A549 (cell line): ENCODE measurements around the gene CSTF3. TPM values are rescaled to one million over a fixed set of nuclear protein-coding genes. Genes with fewer than 3 reads are reported as not detected.

Experiments
- ATAC-seq, 2 experiments: fragments of 200-7000 bp in 1 of 2; fragments of >200 bp in 1 of 2; cut with Nextera tagmentation in 1 of 2; cut with Tn5 transposase in 1 of 2; 3 replicates each; pipeline versions ENCODE4 v1.8.0 to v1.9.1; 2018 to 2020; ENCODE audit warnings: mild to moderate bottlenecking in 1 of 2, moderate library complexity in 1 of 2
- CTCF ChIA-PET: fragments of 300-600 bp; sonication (Branson Sonifier 250); formaldehyde crosslinking; extraction: SDS; loops from one replicate; lab custom pipeline; 2021; ENCODE audit warnings: antibody characterized with exemption, inconsistent platforms; lab: Yijun Ruan, JAX
- POLR2A ChIA-PET: fragments of 350-600 bp; formaldehyde crosslinking; extraction: SDS; loops from one replicate; lab custom pipeline; 2021; ENCODE audit warnings: antibody characterized with exemption, inconsistent platforms; lab: Yijun Ruan, JAX
- DNase-seq, 2 experiments: peaks; one replicate each; pipeline versions ENCODE4 v3.0.0 to v3.0.0-alpha.2; 2011 to 2016; ENCODE audit warnings: low read depth in 1 of 2, low spot score in 1 of 2
- FAIRE-seq: peaks from 2 replicates; lab custom pipeline; 2011; peaks lifted over from hg19 to GRCh38; lab: Jason Lieb, UNC
- H3K27ac ChIP-seq, 2 experiments: fragments of >200 bp; sonication (Bioruptor Twin); formaldehyde crosslinking; 3 replicates each; pipeline ENCODE4 v1.5.1; 2016 to 2017
- H3K4me1 ChIP-seq: fragments of >200 bp; sonication (Bioruptor Twin); formaldehyde crosslinking; 3 replicates; pipeline ENCODE4 v1.6.1; 2016
- H3K4me2 ChIP-seq: fragments of >200 bp; sonication (Bioruptor Twin); formaldehyde crosslinking; 3 replicates; pipeline ENCODE4 v1.6.1; 2016
- H3K4me3 ChIP-seq: fragments of >200 bp; sonication (Bioruptor Twin); formaldehyde crosslinking; 3 replicates; pipeline ENCODE4 v1.5.1; 2016
- H3K9me3 ChIP-seq: fragments of >200 bp; sonication (Bioruptor Twin); formaldehyde crosslinking; 3 replicates; pipeline ENCODE4 v1.6.1; 2016
- ATOH8 ChIP-seq: fragments of 250-450 bp; sonication (Bioruptor Pico); IDR thresholded peaks from 2 replicates; pipeline ENCODE4 v1.5.0; 2020; ENCODE audit warnings: low read depth, mild to moderate bottlenecking, moderate library complexity
- BCL3 ChIP-seq: fragments of >200 bp; sonication (Bioruptor Twin); formaldehyde crosslinking; IDR thresholded peaks from 3 replicates; pipeline ENCODE4 v1.6.1; 2016
- CHD4 ChIP-seq: fragments of 200-600 bp; sonication (generic); IDR thresholded peaks from 2 replicates; pipeline ENCODE4 v1.6.1; 2016; ENCODE audit warnings: antibody characterized with exemption, mild to moderate bottlenecking, borderline replicate concordance
- EHF ChIP-seq: fragments of 250-450 bp; sonication (Bioruptor Pico); IDR thresholded peaks from 2 replicates; pipeline ENCODE4 v1.5.0; 2020; ENCODE audit warnings: mild to moderate bottlenecking
- EHMT2 ChIP-seq: fragments of 200-600 bp; sonication (generic); IDR thresholded peaks from 2 replicates; pipeline ENCODE4 v1.6.1; 2016; ENCODE audit warnings: antibody characterized with exemption, low read depth, mild to moderate bottlenecking, moderate library complexity
- FOSL2 ChIP-seq, 2 experiments: fragments of 450-650 bp in 1 of 2; fragments of >200 bp in 1 of 2; sonication (Bioruptor Twin) in 1 of 2; formaldehyde crosslinking; IDR thresholded peaks; 2 replicates each; pipeline versions ENCODE4 v1.5.0 to v1.6.1; 2016 to 2020; ENCODE audit warnings: mild to moderate bottlenecking in 1 of 2, moderate library complexity in 1 of 2
- FOXS1 ChIP-seq: fragments of 250-450 bp; sonication (Bioruptor Pico); IDR thresholded peaks from 2 replicates; pipeline ENCODE4 v1.5.0; 2020; ENCODE audit warnings: mild to moderate bottlenecking, moderate library complexity
- HES2 ChIP-seq: fragments of >200 bp; sonication (Bioruptor Twin); formaldehyde crosslinking; IDR thresholded peaks from 2 replicates; pipeline ENCODE4 v1.6.1; 2016
- HEYL ChIP-seq: fragments of 250-450 bp; sonication (Bioruptor Pico); IDR thresholded peaks from 2 replicates; pipeline ENCODE4 v1.8.0; 2021; ENCODE audit warnings: mild to moderate bottlenecking, moderate library complexity
- HMGXB4 ChIP-seq: fragments of 250-450 bp; sonication (Bioruptor Pico); IDR thresholded peaks from 2 replicates; pipeline ENCODE4 v1.5.0; 2021; ENCODE audit warnings: mild to moderate bottlenecking, moderate library complexity, borderline replicate concordance
- HOXB5 ChIP-seq: fragments of 250-450 bp; sonication (Bioruptor Pico); IDR thresholded peaks from 2 replicates; pipeline ENCODE4 v1.5.0; 2020; ENCODE audit warnings: mild to moderate bottlenecking, moderate library complexity
- JUNB ChIP-seq: fragments of >200 bp; sonication (Bioruptor Twin); formaldehyde crosslinking; IDR thresholded peaks from 2 replicates; pipeline ENCODE4 v1.6.1; 2016
- KDM1A ChIP-seq: fragments of 200-600 bp; sonication (generic); IDR thresholded peaks from 2 replicates; pipeline ENCODE4 v1.6.1; 2016; ENCODE audit warnings: low read depth, mild to moderate bottlenecking
- MAZ ChIP-seq: fragments of 150-350 bp; IDR thresholded peaks from 2 replicates; pipeline ENCODE4 v1.6.1; 2014; ENCODE audit warnings: antibody characterized with exemption, low read depth, low read length, borderline replicate concordance
- MYC ChIP-seq: IDR thresholded peaks from 2 replicates; pipeline ENCODE4 v1.6.1; 2012; ENCODE audit warnings: mild to moderate bottlenecking, inconsistent platforms, low read length, improper control_type of control experiment, borderline replicate concordance
- NPAS2 ChIP-seq: fragments of 250-450 bp; sonication (Bioruptor Pico); IDR thresholded peaks from 2 replicates; pipeline ENCODE4 v1.8.0; 2022; ENCODE audit warnings: mild to moderate bottlenecking, moderate library complexity, borderline replicate concordance
- NR3C1 ChIP-seq: fragments of >200 bp; sonication (Bioruptor Twin); formaldehyde crosslinking; IDR thresholded peaks from 3 replicates; pipeline ENCODE4 v1.6.1; 2017
- RAD21 ChIP-seq, 2 experiments: fragments of >200 bp in 1 of 2; sonication (Bioruptor Twin) in 1 of 2; formaldehyde crosslinking in 1 of 2; IDR thresholded peaks in 1 of 2; conservative IDR thresholded peaks in 1 of 2; 2 replicates in 1 of 2; 3 replicates in 1 of 2; pipeline ENCODE4 v1.6.1; 2012 to 2018; ENCODE audit warnings: inconsistent platforms in 1 of 2
- RFX5 ChIP-seq: fragments of 450-650 bp; IDR thresholded peaks from 2 replicates; pipeline ENCODE4 v1.7.1; 2014; ENCODE audit warnings: antibody characterized with exemption, mild to moderate bottlenecking, moderate library complexity
- RNF2 ChIP-seq: fragments of 200-600 bp; sonication (generic); IDR thresholded peaks from 2 replicates; pipeline ENCODE4 v1.6.1; 2016; ENCODE audit warnings: low read depth, mild to moderate bottlenecking, antibody characterized with exemption, moderate library complexity, borderline replicate concordance
- SMC3 ChIP-seq: fragments of >200 bp; sonication (Bioruptor Twin); formaldehyde crosslinking; IDR thresholded peaks from 3 replicates; pipeline ENCODE4 v1.6.1; 2018; ENCODE audit warnings: inconsistent platforms
- TP53 ChIP-seq: fragments of 250-450 bp; sonication (Bioruptor Pico); IDR thresholded peaks from 2 replicates; pipeline ENCODE4 v1.5.0; 2021; ENCODE audit warnings: mild to moderate bottlenecking, moderate library complexity
- ZC3H11A ChIP-seq: fragments of 450-650 bp; IDR thresholded peaks from 2 replicates; pipeline ENCODE4 v1.6.1; 2014; ENCODE audit warnings: antibody characterized with exemption, mild to moderate bottlenecking
- ZFP36 ChIP-seq: fragments of 450-650 bp; IDR thresholded peaks from 2 replicates; pipeline ENCODE4 v1.6.1; 2014; ENCODE audit warnings: borderline replicate concordance; ENCODE audit not compliant: partially characterized antibody
- ZNF302 ChIP-seq: fragments of 250-450 bp; sonication (Bioruptor Pico); IDR thresholded peaks from 2 replicates; pipeline ENCODE4 v1.9.0; 2021; ENCODE audit warnings: inconsistent platforms, mild to moderate bottlenecking, moderate library complexity
- ZSCAN20 ChIP-seq: fragments of 250-450 bp; sonication (Bioruptor Pico); IDR thresholded peaks from 2 replicates; pipeline ENCODE4 v1.8.0; 2022; ENCODE audit warnings: mild to moderate bottlenecking, moderate library complexity
- WGBS: methylation state at CpG from one replicate; pipeline ENCODE4 v1.1.6; 2017; ENCODE audit errors: missing lambda C conversion rate; 5-methylcytosine and 5-hydroxymethylcytosine counted together
- polyA plus RNA-seq, 4 experiments: library from polyadenylated mRNA; depleted of rRNA in 3 of 4; stranded (reverse); fragments of >200 nt; fragmentation: RNase III in 1 of 4; extraction: RNeasy Plus Mini Kit Qiagen cat#74134 plus additional on column Dnase treatment in 1 of 4; gene quantifications; 2 replicates in 3 of 4; 3 replicates in 1 of 4; pipeline ENCODE4 v1.2.3, GENCODE V29; 2011 to 2017

CSTF3 gene
- polyA plus RNA-seq, 2 of the 4 experiments (the other 2 are of a cell fraction) = 53.2 to 53.9 TPM

GRCh38 chr11:33208150-33208549 lies 46.9 kb upstream of the CSTF3 start:
- FAIRE-seq (no peak), DNase-seq (no peak), ATAC-seq (peak; percentile 50 to 59; a peak in 4 of 6 replicates)
- Histone ChIP-seq H3K27ac (no peak overlapping the region), H3K4me1 (no peaks in the 10 kb centered on the region), H3K4me3 (no peak overlapping the region), H3K9me3 (no peaks in the 10 kb centered on the region), H3K4me2 (no peak overlapping the region)
- TF ChIP-seq JUNB (no peak), ZC3H11A (no peak), HES2 (no peak), ATOH8 (CRISPR knock-in tag) (no peak), BCL3 (no peak), ZSCAN20 (CRISPR knock-in tag) (no peak), MYC (no peak), EHMT2 (no peak), NR3C1 (no peak), RAD21 (conservative IDR thresholded peaks at IDR 0.05 in 1 of 2, IDR thresholded peaks at IDR 0.05 in 1 of 2) (no peak), HMGXB4 (no peak), FOXS1 (CRISPR knock-in tag) (no peak), MAZ (no peak), KDM1A (no peak), CHD4 (no peak), SMC3 (no peak), ZNF302 (CRISPR knock-in tag) (no peak)
- ChIA-PET POLR2A (no interaction called here), CTCF (interaction anchor here (1.0 to 1.1 kb wide), 2 partner anchors 16 to 37 kb away, joined by 3 read pairs; no protein-coding TSS in a partner anchor)
- WGBS = 69% methylated on average over 1 of the region's 1 CpG

- POLR2A ChIA-PET = no interaction called here
- no peak overlapping the region for H3K27ac ChIP-seq
- DNase-seq (no peak), FAIRE-seq (no peak), ATAC-seq (peak in 1 of 2 experiments; percentile 27; a peak in 2 of 6 replicates)
- no peaks in the 10 kb centered on the region for H3K4me1 ChIP-seq
- 62% methylated on average over 4 of the region's 4 CpGs for WGBS
- H3K4me3 ChIP-seq = no peak overlapping the region
- CTCF ChIA-PET = interaction anchor here (1.0 to 1.1 kb wide), 2 partner anchors 16 to 122 kb away, joined by 3 read pairs; no protein-coding TSS in a partner anchor
- TF ChIP-seq NPAS2 (CRISPR knock-in tag) (no peak), BCL3 (no peak), NR3C1 (no peak), FOSL2 (IDR thresholded peaks at IDR 0.05) (no peak), FOSL2 (CRISPR knock-in tag; IDR thresholded peaks at IDR 0.05) (no peak), HOXB5 (CRISPR knock-in tag) (no peak), TP53 (no peak), JUNB (no peak), HES2 (no peak), RNF2 (no peak), ZFP36 (no peak), EHF (CRISPR knock-in tag) (no peak), KDM1A (no peak), RFX5 (no peak), HEYL (CRISPR knock-in tag) (no peak)
- no peak overlapping the region for H3K4me2 ChIP-seq
- no peaks in the 10 kb centered on the region for H3K9me3 ChIP-seq
Measured at GRCh38 chr11:33207408-33207985, 46.2 kb upstream of the CSTF3 start.
